Measurements from ENCODE around the gene KCNQ1. TPM values are rescaled to one million over a fixed set of nuclear protein-coding genes. Genes with fewer than 3 reads are reported as not detected.

The KCNQ1 gene
- polyA plus RNA-seq, 1 donor (not counting 4 experiments of a cell fraction or from before 2014, with no cell fraction given) = not detected

GRCh38 chr11:2406878-2407410, 37.9 kb upstream of the KCNQ1 start:
- dilution Hi-C loops (cut with MboI; ENCODE audit: extremely low pct_ligation_motif_present, low sequenced_read_pairs) = no loop called here
- Histone ChIP-seq H3K4me3 (ENCODE audit: control insufficient read depth in 2 of 3, extremely low read depth in 1 of 3, insufficient read depth in 2 of 3, low read depth in 1 of 3, low read length in 3 of 3) (no peak overlapping the region), H3K36me3 (ENCODE audit: control insufficient read depth in 2 of 2, extremely low read depth in 1 of 2, insufficient read depth in 2 of 2, low read length in 2 of 2) (peaks cover 6 to 10% of the 10 kb centered on the region in 2 experiments), H3K9ac (ENCODE audit: control insufficient read depth, extremely low read depth, insufficient read depth, low read length) (no peak overlapping the region), H2AFZ (ENCODE audit: control insufficient read depth, low read length) (no peak overlapping the region), H3K9me3 (ENCODE audit: control insufficient read depth, low read depth, low read length) (no peaks in the 10 kb centered on the region), H3K27ac (ENCODE audit: control insufficient read depth, insufficient read depth, low read length) (no peak overlapping the region), H3K9me1 (ENCODE audit: control insufficient read depth, extremely low read depth, insufficient read depth, low read length) (no peaks in the 10 kb centered on the region), H4K20me1 (ENCODE audit: control insufficient read depth, extremely low read depth, insufficient read depth, low read length) (no peaks in the 10 kb centered on the region), H3K4me2 (ENCODE audit: control insufficient read depth, extremely low read depth, insufficient read depth, low read depth, low read length) (no peak overlapping the region), H3K79me2 (ENCODE audit: control insufficient read depth, insufficient read depth, low read length) (peaks cover 12% of the 10 kb centered on the region), H3K4me1 (ENCODE audit: control insufficient read depth, extremely low read depth, insufficient read depth, low read length) (peaks cover 1% of the 10 kb centered on the region), H3K27me3 (ENCODE audit: control insufficient read depth, extremely low read depth, insufficient read depth, low read length) (peaks cover 4% of the 10 kb centered on the region)
- TF ChIP-seq EZH2 (IDR thresholded peaks at IDR 0.05; ENCODE audit: low read length) (no peak), CTCF (optimal IDR thresholded peaks at IDR 0.05 in 1 of 3, IDR thresholded peaks at IDR 0.05 in 1 of 3, conservative IDR thresholded peaks at IDR 0.05 in 1 of 3; ENCODE audit: extremely low read depth in 1 of 3, insufficient read depth in 2 of 3, low read length in 3 of 3) (no peak)
- DNase-seq (ENCODE audit: low read depth, low spot score) (no peak), FAIRE-seq (no peak)

GRCh38 chr11:2408671-2409070, 36.1 kb upstream of the KCNQ1 start:
- no peak for DNase-seq (ENCODE audit: low read depth, low spot score)
- Histone ChIP-seq H3K27me3 (ENCODE audit: control insufficient read depth, extremely low read depth, insufficient read depth, low read length) (peaks cover 4% of the 10 kb centered on the region), H3K9me3 (ENCODE audit: control insufficient read depth, low read depth, low read length) (no peaks in the 10 kb centered on the region), H3K4me2 (ENCODE audit: control insufficient read depth, extremely low read depth, insufficient read depth, low read depth, low read length) (no peak overlapping the region), H3K4me1 (ENCODE audit: control insufficient read depth, extremely low read depth, insufficient read depth, low read length) (no peaks in the 10 kb centered on the region), H2AFZ (ENCODE audit: control insufficient read depth, low read length) (no peak overlapping the region), H3K79me2 (ENCODE audit: control insufficient read depth, insufficient read depth, low read length) (no peaks in the 10 kb centered on the region), H3K9ac (ENCODE audit: control insufficient read depth, extremely low read depth, insufficient read depth, low read length) (no peak overlapping the region), H4K20me1 (ENCODE audit: control insufficient read depth, extremely low read depth, insufficient read depth, low read length) (no peaks in the 10 kb centered on the region), H3K27ac (ENCODE audit: control insufficient read depth, insufficient read depth, low read length) (no peak overlapping the region), H3K4me3 (ENCODE audit: control insufficient read depth in 2 of 3, extremely low read depth in 1 of 3, insufficient read depth in 2 of 3, low read depth in 1 of 3, low read length in 3 of 3) (no peak overlapping the region), H3K36me3 (ENCODE audit: control insufficient read depth in 2 of 2, extremely low read depth in 1 of 2, insufficient read depth in 2 of 2, low read length in 2 of 2) (peaks cover 0 to under 1% of the 10 kb centered on the region in 2 experiments), H3K9me1 (ENCODE audit: control insufficient read depth, extremely low read depth, insufficient read depth, low read length) (no peaks in the 10 kb centered on the region)
- dilution Hi-C loops (cut with MboI; ENCODE audit: extremely low pct_ligation_motif_present, low sequenced_read_pairs) = no loop called here
- FAIRE-seq = no peak
- TF ChIP-seq CTCF (optimal IDR thresholded peaks at IDR 0.05 in 1 of 3, IDR thresholded peaks at IDR 0.05 in 1 of 3, conservative IDR thresholded peaks at IDR 0.05 in 1 of 3; ENCODE audit: extremely low read depth in 1 of 3, insufficient read depth in 2 of 3, low read length in 3 of 3) = no peak
- TF ChIP-seq EZH2 (IDR thresholded peaks at IDR 0.05; ENCODE audit: low read length) = no peak

All from keratinocyte (primary cell).